AG04449 (cell line): ENCODE data around the gene ALK.

Experiments
- CTCF ChIA-PET: fragments of 350-600 bp; formaldehyde crosslinking; extraction: SDS; loops from one replicate; lab custom pipeline; 2021; ENCODE audit warnings: antibody characterized with exemption; lab: Yijun Ruan, JAX
- POLR2A ChIA-PET: fragments of 400-600, 350-600 bp; formaldehyde crosslinking; extraction: SDS; loops from one replicate; lab custom pipeline; 2020; ENCODE audit warnings: antibody characterized with exemption, inconsistent platforms; lab: Yijun Ruan, JAX
- DNase-seq: peaks from one replicate; pipeline ENCODE4 v3.0.0-alpha.2; 2010; ENCODE audit warnings: low read depth, low spot score
- H3K4me3 ChIP-seq: 2 replicates; pipeline ENCODE4 v1.5.1; 2011; ENCODE audit warnings: low read depth, mild to moderate bottlenecking, control low read depth, low read length
- TF ChIP-seq, protein P1 (sequence below): IDR thresholded peaks from one replicate; pipeline ENCODE4 v1.5.1; 2011; ENCODE audit warnings: mild to moderate bottlenecking, moderate library complexity, low read length, control low read depth, inconsistent platforms; ENCODE audit not compliant: insufficient read depth; ENCODE audit errors: missing control alignments

Gene ALK

GRCh38 chr2:29349316-29350030 lies 571.9 kb downstream of the ALK start:
- POLR2A ChIA-PET: no interaction called here
- no peak overlapping the region for H3K4me3 ChIP-seq
- TF ChIP-seq, protein P1, sequence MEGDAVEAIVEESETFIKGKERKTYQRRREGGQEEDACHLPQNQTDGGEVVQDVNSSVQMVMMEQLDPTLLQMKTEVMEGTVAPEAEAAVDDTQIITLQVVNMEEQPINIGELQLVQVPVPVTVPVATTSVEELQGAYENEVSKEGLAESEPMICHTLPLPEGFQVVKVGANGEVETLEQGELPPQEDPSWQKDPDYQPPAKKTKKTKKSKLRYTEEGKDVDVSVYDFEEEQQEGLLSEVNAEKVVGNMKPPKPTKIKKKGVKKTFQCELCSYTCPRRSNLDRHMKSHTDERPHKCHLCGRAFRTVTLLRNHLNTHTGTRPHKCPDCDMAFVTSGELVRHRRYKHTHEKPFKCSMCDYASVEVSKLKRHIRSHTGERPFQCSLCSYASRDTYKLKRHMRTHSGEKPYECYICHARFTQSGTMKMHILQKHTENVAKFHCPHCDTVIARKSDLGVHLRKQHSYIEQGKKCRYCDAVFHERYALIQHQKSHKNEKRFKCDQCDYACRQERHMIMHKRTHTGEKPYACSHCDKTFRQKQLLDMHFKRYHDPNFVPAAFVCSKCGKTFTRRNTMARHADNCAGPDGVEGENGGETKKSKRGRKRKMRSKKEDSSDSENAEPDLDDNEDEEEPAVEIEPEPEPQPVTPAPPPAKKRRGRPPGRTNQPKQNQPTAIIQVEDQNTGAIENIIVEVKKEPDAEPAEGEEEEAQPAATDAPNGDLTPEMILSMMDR: no peak
- CTCF ChIA-PET: interaction anchor here (1.0 kb wide), 1 partner anchor 40 kb away, joined by 3 read pairs; no protein-coding TSS in a partner anchor
- DNase-seq: no peak

DNA sequence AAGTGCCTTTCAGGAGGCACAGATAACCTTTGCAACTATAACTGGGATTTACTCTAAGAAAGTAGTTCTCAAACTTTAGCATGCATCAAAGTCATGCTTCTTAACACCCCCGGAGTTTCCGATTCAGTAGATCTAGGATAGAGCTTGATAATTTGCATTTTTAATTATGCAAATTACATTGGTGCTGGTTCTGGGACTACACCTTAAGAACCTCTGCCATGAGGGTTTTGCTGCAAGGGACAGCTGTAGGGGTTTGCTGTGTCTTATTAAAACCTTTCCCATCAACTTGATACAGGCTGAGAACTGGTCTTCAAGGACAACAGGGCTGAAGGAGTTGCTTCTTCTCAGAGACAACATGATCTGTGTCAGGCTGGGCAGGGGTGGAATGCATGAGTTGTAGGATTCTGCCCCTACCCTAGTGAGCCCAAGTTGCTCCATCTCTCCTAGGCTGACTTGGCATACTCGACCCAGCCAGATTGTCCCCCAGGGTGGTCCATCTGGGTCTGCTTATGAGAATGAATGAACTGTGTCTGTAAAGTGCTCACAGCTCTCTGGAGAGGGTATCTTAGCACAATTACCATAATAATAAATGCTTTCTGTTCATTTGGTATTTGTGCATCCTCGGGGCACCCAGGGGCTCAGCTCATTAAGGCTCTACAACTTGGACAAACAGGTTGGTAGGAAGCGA lies 573.5 kb downstream of the ALK start:
- H3K4me3 ChIP-seq: no peak overlapping the region
- ChIA-PET POLR2A (interaction anchor here (0.8 kb wide), 1 partner anchor 10 kb away, joined by 3 read pairs; no protein-coding TSS in a partner anchor), CTCF (interaction anchor here (0.6 kb wide), 1 partner anchor 39 kb away, joined by 3 read pairs; no protein-coding TSS in a partner anchor)
- DNase-seq: no peak
- TF ChIP-seq, protein P1: no peak

- CTCF ChIA-PET: no interaction called here
- POLR2A ChIA-PET: no interaction called here
- H3K4me3 ChIP-seq: no peak overlapping the region
- TF ChIP-seq, protein P1: no peak
- DNase-seq: no peak
Measured at GRCh38 chr2:29345236-29345635, 576.1 kb downstream of the ALK start.

- ChIA-PET CTCF (no interaction called here), POLR2A (no interaction called here)
- DNase-seq: no peak
- H3K4me3 ChIP-seq: no peak overlapping the region
- TF ChIP-seq, protein P1: no peak
Measured at GRCh38 chr2:29343830-29344229, 577.6 kb downstream of the ALK start.

GRCh38 chr2:29336341-29337241 lies 584.8 kb downstream of the ALK start:
- no peak overlapping the region for H3K4me3 ChIP-seq
- ChIA-PET POLR2A (no interaction called here), CTCF (no interaction called here)
- TF ChIP-seq, protein P1: no peak
- DNase-seq: no peak
